Stimulated activated CD8-positive, alpha-beta memory T cell treated with anti-CD3 and anti-CD28 coated beads, Interleukin-12 subunit alpha, Interleukin-12 subunit beta, amount 100 ng/mL, for 24 hours (primary cell): ENCODE measurements around the gene TFEB.

Experiments used
- DNase-seq: peaks from one replicate; pipeline ENCODE4 v3.0.0-alpha.2; 2020; ENCODE audit errors: extremely low read depth

TFEB gene

DNA sequence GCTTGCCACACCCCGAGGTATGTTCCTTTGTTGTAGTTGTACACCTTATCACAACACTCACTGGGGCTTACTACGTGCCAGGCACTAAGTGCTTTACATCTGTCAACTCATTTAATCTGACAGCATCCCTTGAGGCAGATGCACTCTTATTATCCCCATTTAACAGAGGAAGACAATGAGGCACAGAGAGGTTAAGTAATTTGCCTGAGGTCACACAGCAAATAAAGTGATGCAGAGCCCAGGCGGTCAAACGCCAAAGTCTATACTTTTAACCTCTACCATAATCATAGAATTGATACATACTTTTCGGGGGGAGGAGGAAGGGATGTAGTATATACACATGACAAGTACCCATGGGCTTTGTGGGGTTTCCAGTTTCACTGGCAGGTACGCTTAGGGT, 59.4 kb downstream of the TFEB start:
- no peak for DNase-seq

DNA sequence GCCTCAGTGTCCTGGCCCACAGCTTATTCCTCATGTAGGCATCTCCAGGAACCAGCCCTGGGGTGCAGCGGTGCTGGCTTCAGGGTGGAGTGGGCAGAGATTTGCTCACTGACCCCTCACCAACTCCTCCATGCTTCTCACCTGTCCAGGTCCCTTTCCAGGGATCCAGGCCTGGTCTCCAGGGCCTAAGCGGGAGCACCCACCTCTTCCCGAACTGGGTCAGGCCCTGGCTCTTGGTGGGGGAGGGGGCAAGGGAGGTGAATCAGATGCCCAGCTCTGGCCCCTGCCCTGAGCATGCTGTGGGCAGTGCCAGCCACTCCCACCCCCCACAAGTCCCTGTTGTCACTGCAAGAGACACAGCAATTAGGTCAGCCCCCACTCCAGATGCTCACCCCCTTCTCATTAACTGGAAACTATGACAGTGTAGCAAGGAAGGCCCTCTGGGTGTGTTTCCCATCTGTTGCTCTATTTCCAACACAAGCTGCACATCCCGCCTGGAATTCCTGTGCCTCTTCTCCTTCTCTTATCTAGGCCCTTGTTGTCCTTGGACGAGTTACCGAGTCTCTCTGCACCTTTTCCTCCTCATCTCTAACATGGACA, 60.1 kb downstream of the TFEB start:
- DNase-seq = no peak

DNA sequence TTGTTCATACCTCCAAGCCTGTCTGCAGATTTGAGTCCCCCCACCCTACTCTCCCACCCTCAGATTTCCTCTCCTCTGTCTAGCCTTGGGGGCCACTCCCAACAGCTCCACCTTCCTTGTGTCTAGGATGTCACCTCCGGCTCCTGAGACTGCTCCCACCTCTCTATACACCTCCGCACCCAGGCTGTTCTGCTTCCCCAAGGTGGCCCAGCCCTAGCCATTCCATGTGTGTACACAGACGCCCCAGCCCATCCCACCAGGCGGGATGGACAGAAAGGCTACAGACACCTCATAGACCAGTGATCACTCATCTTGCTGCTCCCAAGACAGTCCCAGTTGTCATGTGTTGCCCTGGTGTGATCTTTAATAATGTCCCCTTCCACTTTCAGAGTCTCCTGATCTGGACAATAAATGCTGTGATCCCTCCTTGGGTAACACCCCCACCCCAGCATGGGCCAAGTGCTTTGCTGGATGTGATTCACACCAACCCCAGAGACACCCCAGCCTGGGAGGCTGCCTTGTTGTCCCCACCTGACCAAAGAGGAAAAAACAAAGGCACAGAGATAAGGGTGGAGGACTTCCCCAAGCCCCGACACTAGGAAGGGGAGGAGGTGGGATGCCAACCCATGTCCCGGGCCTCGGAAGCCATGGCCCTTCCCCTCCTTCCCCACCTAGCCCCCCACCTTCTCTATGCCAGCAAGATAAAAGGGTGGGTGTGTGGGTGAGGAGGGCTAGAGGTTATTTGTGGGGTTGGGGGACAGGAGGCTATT, 61.0 kb downstream of the TFEB start:
- DNase-seq = no peak

DNA sequence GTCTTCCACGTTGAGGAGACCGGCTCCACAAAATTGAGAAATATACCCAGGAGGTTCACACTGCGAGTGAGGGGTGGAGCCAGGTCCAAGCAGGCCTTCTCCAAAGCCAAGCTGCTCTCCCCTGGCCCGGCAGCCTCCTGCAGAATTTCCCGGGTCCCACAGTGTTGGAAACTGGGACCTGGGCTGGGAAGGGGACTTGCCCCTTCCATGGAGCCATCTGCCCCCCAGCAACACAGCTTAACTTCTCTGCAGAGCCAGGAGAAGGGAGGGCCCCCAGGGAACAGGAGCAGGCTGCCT, 61.8 kb downstream of the TFEB start:
- DNase-seq = no peak

DNA sequence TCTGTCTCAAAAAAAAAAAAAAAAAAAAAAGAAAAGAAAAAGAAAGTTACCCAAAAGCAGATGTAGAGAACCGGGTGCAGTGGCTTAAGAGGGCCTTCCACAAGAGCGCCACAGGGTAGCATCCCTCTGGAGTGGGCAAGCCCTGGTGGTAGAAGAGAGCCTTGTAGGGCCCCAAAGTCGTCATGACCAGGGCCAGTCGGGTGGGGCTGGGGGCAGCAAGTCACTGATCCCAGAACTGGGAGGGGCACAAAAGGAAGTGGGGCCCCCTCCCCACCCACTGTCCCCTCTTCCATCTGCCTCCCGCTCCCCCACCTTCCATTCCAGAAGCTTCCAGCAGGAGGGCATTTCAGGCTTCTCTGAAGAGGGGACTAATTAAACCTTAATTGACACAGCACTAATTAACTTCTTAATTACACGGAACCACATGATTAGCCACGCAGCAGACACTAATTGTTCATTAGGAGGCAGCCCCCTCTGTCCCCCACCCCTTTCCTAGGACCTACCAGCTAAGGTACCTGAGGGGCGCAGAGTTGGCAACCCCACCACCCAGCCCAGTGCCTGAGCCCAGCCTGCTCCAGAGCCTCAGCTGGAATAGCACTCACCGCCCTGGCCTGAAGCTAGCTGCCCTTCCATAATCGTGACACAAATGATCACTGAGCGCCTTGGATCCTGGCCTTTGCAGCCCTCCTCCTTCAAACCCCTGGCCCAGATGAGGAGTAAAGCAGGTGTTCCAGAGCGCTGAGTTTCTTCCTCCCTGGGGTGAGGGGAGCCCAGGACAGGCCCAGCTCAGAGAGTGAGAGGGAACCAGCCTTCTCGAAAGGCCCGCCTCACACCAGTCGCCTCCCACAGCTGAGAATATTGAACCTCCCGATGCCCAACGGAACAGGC, 62.3 kb downstream of the TFEB start:
- no peak for DNase-seq

DNA sequence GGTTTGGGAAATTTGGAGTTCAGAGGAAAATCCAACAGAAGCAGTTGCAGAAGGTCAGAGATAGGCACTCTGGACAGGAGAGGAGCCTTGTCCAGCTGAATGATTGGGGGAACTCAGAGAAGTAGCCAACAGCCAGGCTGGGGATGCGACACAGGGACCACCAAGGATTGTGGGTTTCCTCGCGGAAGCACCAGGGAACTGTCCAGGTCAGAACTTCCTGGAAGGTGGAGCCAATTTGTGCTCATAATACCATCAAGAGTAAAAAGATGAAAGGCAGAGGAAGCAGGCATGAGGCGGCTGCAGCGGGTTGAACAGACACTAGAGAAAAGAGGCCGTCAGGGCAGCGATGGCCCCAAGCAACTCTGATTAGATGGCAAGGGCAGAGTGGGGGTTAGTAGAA, 63.4 kb downstream of the TFEB start:
- no peak for DNase-seq

DNA sequence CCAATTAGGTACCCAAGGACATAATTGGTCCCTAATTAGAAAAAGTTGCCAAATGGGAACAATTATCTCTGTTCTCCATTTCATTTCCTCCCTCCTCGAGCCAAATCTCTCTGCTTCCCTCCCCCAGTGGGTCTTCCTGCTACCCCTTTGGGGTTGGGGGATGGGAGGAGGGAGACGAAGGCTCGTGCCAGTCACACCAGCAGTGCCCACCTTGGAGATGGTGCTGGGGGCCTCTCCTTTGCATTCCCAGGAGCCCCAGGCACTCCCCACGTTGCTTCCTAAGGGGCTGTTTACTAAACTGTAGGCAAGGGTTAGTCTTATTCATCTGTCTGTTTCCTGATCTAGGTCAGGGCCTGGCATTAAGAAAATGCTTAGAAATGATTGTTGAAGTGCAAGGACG, 64.0 kb downstream of the TFEB start:
- DNase-seq = no peak

DNA sequence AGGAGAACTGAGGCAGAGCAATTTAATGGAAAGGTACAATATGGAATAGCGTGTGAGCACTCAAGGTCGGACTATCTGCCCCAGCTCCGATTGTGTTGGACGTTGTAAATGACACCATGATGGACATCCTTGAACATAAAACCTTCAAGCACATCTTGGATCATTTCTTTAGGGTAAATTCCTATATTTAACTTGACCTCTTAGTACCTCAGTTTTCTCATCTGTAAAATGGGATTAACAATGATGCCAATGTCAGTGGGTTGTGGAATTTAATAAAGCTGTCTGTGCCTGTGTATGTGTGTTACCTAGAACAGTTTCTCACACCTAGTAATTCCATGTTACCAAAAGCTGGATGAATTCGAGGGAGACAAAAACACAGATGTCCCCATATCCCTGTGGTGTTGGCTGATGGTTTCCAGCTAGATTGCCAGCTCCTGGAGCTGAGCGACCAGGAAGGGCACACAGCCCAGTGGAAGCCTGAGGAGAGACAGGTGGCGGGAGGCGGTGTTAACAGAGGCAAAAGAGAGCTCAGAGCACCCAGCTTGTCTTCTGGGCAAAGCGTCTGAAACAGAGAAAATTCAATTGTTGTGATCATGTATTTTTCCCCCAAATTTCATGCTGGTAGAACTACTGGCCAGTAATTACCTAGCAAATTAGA, 64.6 kb downstream of the TFEB start:
- no peak for DNase-seq

DNA sequence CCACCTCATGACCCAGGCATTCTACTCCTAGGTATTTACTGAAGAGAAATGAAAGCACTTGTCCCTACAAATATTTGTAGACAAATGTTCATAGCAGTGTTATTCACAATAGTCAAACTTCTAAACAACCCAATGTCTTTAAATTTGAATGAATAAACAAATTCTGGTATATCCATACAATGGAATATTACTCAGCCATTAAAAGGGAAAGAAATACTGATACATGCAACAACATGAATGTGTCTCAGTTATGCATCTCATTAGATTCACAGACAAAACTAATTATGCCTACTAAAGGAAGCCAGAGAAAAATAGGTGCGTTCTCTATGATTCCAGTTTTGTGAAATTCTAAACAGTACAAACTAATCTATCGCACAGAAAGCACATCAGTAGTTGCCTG, 66.4 kb downstream of the TFEB start:
- no peak for DNase-seq

DNA sequence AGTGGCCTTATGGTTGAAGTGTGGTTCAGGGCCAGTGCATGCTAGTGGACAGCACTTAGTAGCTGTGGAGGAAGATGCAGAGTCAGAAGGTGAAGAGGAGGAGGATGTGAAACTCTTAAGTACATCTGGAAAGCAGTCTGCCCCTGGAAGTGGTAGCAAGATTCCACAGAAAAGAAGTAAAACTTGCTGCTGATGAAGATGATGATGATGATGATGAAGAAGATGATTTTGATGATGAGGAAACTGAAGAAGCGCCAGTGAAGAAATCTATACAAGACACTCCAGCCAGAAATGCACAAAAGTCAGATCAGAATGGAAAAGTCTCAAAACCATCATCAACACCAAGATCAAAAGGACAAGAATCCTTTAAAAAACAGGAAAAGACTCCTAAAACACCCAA, 68.2 kb downstream of the TFEB start:
- no peak for DNase-seq

DNA sequence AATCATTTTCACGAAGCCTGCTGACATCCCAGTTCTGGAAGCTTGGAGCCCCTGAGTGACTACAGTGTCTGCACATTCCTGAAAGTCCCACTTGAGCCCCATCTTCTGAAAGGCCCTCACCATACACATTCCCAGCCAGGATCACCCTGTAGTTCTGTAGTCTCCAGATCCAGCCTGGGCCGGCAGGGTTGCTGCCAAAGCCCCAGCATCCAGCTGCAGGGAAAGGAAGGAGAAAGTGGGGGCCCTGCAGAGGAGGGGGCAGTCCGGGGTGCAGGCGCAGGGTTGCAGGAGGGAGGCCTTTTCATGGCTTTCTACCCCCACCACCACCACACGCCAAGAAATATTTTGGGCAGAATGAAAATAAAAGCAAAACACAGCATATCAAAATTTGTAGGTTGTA, 71.1 kb downstream of the TFEB start:
- DNase-seq = no peak

DNA sequence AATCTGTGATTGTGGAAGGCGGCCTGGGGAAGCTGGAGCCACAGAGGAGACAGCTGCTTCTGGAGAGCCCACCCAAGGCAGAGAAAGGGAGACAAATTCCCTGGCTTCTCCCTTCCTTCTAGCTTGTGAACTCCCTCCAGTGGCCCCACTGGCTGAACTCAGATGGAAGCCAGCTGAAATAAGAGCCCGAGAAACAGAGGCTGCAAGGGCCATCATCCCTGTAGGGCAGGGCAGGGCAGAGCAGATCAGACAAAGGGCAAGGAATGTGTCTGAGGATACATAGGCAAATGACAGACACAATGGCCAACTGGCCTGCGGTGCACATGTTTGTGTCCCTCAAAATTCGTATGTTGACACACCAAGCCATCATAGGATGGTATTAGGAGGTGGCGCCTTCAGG, 71.8 kb downstream of the TFEB start:
- no peak for DNase-seq

DNA sequence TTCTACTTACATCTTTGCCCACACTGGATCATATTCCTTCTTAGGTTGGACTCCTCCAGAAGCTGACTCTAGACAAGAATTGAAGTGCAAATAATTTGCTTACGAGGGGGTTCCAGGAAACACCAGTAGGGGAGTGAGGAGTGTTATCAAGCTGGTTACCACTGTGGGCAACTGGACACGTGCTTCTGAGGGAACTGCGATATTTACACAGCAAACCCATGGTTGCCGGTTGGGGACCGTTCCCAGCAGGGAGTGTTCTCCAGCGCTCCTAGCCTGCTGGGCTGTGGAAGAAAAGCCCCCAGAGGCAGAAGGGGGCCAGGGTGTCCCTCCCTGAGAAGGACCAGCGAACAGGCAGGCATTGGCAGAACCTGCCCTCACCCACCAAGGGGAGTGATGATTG, 75.5 kb downstream of the TFEB start:
- no peak for DNase-seq

DNA sequence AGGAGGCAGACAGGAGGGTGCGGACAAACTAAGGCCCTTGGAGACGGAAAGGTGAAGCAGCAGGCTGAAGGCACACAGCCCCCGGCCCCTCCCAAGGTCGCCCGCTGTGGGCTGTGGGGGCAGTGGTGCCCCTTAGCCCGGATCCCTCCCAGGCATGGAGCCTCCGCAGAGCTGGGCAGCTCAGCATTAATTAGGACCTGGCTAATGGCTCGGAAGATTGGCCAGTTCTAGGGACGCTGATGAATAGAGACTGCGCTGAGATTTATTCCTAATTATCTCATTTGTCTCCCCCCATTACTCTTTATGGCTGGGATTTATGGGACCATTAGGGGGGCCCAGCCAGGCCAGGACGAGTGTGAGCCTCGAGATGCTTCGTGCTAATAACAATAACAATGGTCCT, 76.8 kb downstream of the TFEB start:
- no peak for DNase-seq

DNA sequence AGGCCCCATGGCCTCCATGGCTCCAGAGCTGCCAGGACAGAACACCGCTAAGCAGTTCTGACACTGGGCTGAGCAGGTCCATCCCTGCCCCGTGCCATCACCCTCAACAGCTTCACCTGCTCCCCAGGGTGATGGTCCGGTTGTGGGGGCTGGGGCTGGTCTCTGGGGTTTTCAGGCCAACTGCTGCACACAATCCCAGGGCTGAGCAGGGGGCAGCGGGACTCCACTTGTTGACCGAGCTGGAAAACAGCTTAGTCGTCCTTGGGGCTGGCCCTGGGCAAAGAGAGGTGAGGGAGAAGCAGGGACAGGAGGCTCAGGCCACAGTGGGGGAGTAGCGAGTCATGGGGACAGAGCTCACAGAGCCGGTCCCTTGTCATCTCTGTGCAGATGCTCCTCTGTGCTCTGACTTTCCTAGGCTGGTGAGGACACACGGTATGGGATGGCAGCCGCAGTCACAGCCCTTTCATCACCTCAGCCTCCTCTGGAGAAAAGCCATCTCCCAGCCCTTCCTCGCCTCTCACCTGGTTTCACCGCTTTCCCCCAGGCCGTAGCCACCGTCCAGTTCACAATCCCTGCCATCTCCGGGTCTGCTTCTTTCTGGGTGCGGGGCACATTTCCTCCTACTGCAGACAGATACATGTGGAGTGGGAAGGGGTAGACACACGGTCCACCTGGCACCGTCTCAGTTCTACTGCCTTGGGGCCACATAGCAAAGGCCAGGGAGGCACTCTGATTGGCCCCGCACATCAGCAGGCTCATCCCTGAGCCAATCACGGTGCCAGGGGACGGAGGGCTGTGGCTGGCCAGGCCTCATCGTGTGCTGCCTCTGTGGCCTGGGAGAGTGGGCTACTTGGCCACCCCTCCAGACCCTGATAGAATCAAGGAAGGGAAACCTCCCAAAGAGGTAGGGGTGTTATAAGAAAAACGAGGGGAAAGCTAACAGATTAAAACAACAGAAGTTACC, 78.0 kb downstream of the TFEB start:
- no peak for DNase-seq

DNA sequence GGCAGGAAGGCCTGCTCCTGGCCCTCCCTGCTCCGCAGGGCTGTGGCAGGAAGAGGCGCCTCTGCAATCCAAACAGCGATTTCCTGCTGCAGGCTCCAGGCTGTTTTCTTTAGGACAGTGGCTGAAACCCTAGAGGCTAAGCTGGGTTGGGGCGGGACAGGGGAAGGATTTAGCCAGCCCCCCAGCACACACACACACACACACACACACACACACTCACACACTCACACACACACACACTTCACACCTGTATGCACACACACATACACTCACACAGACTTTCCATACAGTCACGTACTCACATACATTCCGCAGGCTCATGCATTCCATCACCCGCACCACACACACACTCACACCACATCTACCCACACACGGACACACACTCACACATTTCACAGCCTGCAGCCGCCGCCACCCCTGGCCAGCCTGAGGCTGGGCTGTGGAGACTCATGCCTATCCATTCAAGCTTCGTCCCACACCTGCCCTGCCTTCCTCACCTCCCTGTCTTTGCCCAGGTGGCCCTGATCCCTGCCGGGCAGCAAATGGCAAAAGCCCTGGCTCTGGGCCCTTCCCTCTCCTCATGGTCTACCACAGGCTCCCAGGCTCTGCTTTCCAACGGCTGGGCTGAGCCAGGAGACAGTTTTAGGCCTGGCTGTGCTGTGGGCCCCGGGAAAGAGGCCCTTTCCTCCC, 79.3 kb downstream of the TFEB start:
- DNase-seq = no peak

DNA sequence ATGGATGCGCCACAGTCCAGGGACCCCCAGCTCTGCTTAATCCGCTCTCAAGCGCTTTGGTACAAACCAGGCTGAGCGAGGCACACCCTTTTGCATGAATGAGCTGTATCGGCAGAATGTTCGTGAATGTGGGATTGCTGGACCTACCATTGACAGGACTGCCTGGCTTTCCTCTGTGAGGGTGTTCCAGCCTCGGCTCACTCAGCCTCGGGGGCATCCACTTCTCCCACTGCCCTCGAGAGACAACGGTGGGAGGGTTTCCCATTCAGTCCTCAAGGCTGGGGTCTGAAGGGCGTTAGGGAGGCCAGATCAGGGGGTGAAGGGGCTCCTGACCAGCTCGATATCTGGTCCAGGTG, 79.8 kb downstream of the TFEB start:
- no peak for DNase-seq

DNA sequence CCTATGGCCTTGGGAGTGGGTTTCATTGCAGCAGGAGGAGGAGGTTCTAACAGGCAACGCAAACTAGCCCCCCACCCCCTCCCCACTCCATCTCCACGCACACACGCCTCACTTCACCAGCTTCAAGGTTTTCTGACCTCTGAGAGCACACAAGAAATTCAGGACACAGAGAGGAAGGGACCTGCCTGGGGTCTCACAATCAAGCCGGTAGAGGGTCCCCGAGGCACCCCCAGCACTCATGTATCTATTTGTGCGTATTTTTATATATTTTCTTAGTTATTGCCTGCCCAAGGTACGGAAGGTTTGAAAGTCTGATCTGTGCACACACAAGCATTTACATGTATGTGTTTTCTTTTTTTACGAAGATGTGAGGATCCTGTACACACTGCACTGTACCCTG, 80.2 kb downstream of the TFEB start:
- no peak for DNase-seq

DNA sequence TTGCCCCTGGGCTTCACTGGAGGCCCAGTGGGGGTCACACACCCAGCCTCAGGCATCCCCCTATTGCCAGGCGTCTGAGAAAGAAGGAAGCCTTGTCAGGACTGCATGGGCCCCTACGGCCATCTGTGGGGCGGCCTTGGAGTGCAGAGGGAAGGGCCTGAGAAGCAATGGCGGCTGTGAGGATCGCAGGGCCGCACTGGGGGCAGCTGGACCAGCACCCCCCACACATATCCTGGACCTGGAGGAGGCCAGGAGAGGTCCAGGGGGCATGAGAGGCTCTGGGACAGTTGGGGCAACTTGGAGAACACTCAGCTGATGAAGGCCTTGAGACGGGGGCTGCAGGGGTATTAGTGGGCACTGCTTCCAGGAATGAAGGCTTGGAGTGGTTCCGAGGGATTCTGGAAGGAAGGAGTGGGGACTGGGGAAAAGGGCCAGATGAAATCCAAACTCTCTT, 80.7 kb downstream of the TFEB start:
- DNase-seq = no peak

DNA sequence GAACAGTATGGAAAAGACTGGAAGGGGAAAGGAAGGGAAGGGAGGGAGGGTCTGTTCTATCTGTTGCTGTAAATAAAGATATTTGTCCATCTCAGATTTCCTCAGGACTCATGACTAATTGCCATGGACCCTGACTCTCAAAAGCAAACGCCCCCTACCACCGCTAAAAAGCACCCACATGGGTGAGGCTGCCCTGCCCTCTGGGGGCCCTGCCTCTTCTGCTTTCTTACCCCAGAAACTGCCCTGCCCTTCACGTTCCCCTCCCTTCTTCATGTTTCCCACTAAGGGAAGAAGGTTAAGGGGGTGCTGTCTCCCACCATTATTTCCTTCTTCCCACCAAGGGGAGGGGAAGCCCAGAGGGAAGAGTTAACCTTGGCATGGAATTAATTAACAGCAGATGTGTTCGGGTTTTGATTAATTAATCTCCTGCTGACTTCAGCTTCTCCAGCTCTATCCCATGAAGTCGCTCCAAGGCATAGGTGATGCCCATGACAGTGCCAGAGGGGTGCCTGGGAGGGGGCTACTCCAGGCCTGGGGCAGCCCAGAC, 81.2 kb downstream of the TFEB start:
- no peak for DNase-seq

DNA sequence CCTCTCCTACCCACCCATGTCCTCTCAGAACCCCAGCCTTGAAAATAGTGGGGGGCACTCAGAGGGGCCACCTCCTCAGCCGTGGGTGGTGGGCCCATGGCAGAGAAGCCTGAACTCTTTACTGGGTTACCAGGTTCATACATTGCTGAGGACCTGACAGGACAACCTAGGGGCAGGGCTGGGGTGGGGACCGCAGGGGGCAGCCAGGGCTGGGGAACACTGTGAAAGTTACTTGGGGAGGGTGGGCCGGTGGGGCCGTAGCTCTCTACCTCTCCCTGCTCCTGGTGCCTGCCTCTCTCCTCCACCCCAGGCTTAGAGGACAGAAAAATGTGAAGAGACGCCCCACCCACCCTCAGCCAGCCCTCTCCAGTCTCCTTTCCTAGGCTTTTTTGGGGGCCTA, 81.7 kb downstream of the TFEB start:
- DNase-seq = no peak
